Measurements from ENCODE around the gene TIMM17B.
"Not testable (repeated sequence)": the region's sequence is repeated elsewhere in the genome, so short reads cannot be mapped to it uniquely, and the experiment has no call there.

Gene TIMM17B

GRCh38 chrX:48864210-48864609, 33.4 kb downstream of the TIMM17B start:
- Histone ChIP-seq H3K27ac (no peak overlapping the region), H3K9me3 (ENCODE audit: low read depth, low read length) (no peaks in the 10 kb centered on the region), H3K36me3 (ENCODE audit: insufficient read depth, low read length) (no peaks in the 10 kb centered on the region), H3K9ac (ENCODE audit: insufficient read length) (no peak overlapping the region), H3K4me3 (no peak overlapping the region)
- no peak for DNase-seq (ENCODE audit: low read depth, low spot score)
- no peak for TF ChIP-seq POLR2AphosphoS5 (IDR thresholded peaks at IDR 0.05; ENCODE audit: borderline replicate concordance, low read depth, low read length)
- TF ChIP-seq FOXP2 (optimal IDR thresholded peaks at IDR 0.05; ENCODE audit: control extremely low read depth, extremely low read length, insufficient read depth), result no peak
- TF ChIP-seq EZH2 (IDR thresholded peaks at IDR 0.05), result no peak

- no peak overlapping the region for H3K9ac ChIP-seq (ENCODE audit: insufficient read length)
- no peaks in the 10 kb centered on the region for H3K36me3 ChIP-seq (ENCODE audit: insufficient read depth, low read length)
- no peak overlapping the region for H3K27ac ChIP-seq
- H3K4me3 ChIP-seq, result no peak overlapping the region
- DNase-seq (ENCODE audit: low read depth, low spot score), result no peak
- H3K9me3 ChIP-seq (ENCODE audit: low read depth, low read length), result no peaks in the 10 kb centered on the region
- TF ChIP-seq POLR2AphosphoS5 (IDR thresholded peaks at IDR 0.05; ENCODE audit: borderline replicate concordance, low read depth, low read length), result no peak
- no peak for TF ChIP-seq EZH2 (IDR thresholded peaks at IDR 0.05)
- TF ChIP-seq FOXP2 (optimal IDR thresholded peaks at IDR 0.05; ENCODE audit: control extremely low read depth, extremely low read length, insufficient read depth), result no peak
Measured at GRCh38 chrX:48854898-48855297, 42.7 kb downstream of the TIMM17B start.

- DNase-seq (ENCODE audit: low read depth, low spot score); H3K4me3 ChIP-seq; H3K36me3 ChIP-seq (ENCODE audit: insufficient read depth, low read length); H3K9ac ChIP-seq (ENCODE audit: insufficient read length); H3K9me3 ChIP-seq (ENCODE audit: low read depth, low read length); H3K27ac ChIP-seq: not testable (repeated sequence)
Measured at GRCh38 chrX:48854121-48854804, 43.3 kb downstream of the TIMM17B start.

- H3K4me3 ChIP-seq; H3K9ac ChIP-seq (ENCODE audit: insufficient read length); H3K36me3 ChIP-seq (ENCODE audit: insufficient read depth, low read length); DNase-seq (ENCODE audit: low read depth, low spot score); H3K9me3 ChIP-seq (ENCODE audit: low read depth, low read length); H3K27ac ChIP-seq: not testable (repeated sequence)
Measured at GRCh38 chrX:48853494-48853893, 44.1 kb downstream of the TIMM17B start.

GRCh38 chrX:48852857-48853256, 44.7 kb downstream of the TIMM17B start:
- Histone ChIP-seq H3K9me3 (ENCODE audit: low read depth, low read length) (no peaks in the 10 kb centered on the region), H3K36me3 (ENCODE audit: insufficient read depth, low read length) (no peaks in the 10 kb centered on the region), H3K4me3 (no peak overlapping the region), H3K9ac (ENCODE audit: insufficient read length) (no peak overlapping the region), H3K27ac (no peak overlapping the region)
- no peak for TF ChIP-seq POLR2AphosphoS5 (IDR thresholded peaks at IDR 0.05; ENCODE audit: borderline replicate concordance, low read depth, low read length)
- DNase-seq (ENCODE audit: low read depth, low spot score), result no peak

- no peak for DNase-seq (ENCODE audit: low read depth, low spot score)
- Histone ChIP-seq H3K4me3 (no peak overlapping the region), H3K27ac (no peak overlapping the region), H3K9ac (ENCODE audit: insufficient read length) (no peak overlapping the region), H3K36me3 (ENCODE audit: insufficient read depth, low read length) (no peaks in the 10 kb centered on the region), H3K9me3 (ENCODE audit: low read depth, low read length) (no peaks in the 10 kb centered on the region)
- TF ChIP-seq FOXP2 (optimal IDR thresholded peaks at IDR 0.05; ENCODE audit: control extremely low read depth, extremely low read length, insufficient read depth) (no peak), EZH2 (IDR thresholded peaks at IDR 0.05) (no peak), POLR2AphosphoS5 (IDR thresholded peaks at IDR 0.05; ENCODE audit: borderline replicate concordance, low read depth, low read length) (no peak)
Measured at GRCh38 chrX:48848847-48849246, 48.7 kb downstream of the TIMM17B start.

All from SK-N-MC (cell line).